Adipocyte (in vitro differentiated cells): ENCODE results near the gene SSC5D.
A peak's percentile ranks its signal among the peaks of the same experiment; 100 is the strongest.

Experiments used
- DNase-seq: peaks from one replicate; pipeline ENCODE4 v3.0.0-alpha.2; 2015; ENCODE audit warnings: low read depth
- H3K27me3 ChIP-seq: replicated peaks from 2 replicates; pipeline ENCODE4 v1.7.0; 2013; ENCODE audit warnings: mild to moderate bottlenecking, low read length, moderate library complexity; ENCODE audit not compliant: control insufficient read depth, insufficient read depth
- H3K36me3 ChIP-seq: 2 replicates; pipeline ENCODE4 v1.7.0; 2013; ENCODE audit warnings: low read length, mild to moderate bottlenecking, moderate library complexity; ENCODE audit not compliant: control insufficient read depth, insufficient read depth, severe bottlenecking
- H3K4me1 ChIP-seq: 2 replicates; pipeline ENCODE4 v1.7.0; 2013; ENCODE audit warnings: mild to moderate bottlenecking, low read length, moderate library complexity; ENCODE audit not compliant: control insufficient read depth, insufficient read depth
- H3K4me3 ChIP-seq: 2 replicates; pipeline ENCODE4 v1.7.0; 2013; ENCODE audit warnings: mild to moderate bottlenecking, low read length, moderate library complexity
- H3K9ac ChIP-seq: 2 replicates; pipeline ENCODE4 v1.7.0; 2013; ENCODE audit warnings: mild to moderate bottlenecking, low read length, moderate library complexity
- H3K9me3 ChIP-seq: 2 replicates; pipeline ENCODE4 v1.7.0; 2013; ENCODE audit warnings: mild to moderate bottlenecking, low read length, moderate library complexity; ENCODE audit not compliant: control insufficient read depth

SSC5D gene

DNA sequence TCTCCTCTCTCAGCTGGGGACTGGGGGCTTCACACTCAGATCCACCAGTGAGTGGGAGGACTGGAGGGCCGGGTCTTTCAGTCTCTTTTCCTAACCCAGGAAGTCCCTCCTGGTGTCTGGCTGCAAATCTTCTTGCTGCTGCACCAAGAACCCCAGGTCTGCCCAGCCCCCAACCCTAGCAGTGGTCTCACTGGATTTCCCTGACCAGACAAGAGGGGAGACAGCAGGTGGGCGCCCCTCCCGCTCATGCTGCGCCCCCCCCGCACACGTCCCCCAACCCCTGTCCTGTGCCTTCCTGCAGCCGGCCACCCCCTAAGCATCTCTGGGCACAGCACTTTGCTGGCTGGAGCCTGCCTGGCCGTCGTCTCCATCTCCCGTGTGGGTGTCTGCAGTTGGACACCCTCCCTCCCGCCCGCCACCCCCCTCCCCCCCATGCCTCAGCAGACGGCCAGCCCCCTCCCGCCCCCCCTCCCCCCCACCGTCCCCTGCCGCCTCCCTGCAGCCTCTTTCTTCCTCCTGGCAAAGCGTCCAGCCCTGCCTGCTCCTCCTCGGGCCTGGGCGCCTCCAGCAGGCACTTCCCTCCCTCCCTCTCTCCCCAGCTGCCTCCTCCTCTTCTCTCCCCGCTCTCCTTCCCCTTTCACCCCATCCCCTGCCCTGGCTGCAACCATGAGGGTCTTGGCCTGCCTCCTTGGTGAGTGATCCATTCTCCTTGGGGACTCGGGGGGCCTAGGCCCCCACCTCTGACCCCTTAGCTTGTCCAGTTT, at the start of gene SSC5D:
Gene SSC5D, plus strand, starts transcription at position 513 of the 764 bp plus-strand sequence. Its CDS starts 154 bp downstream, at position 667.
- Histone ChIP-seq H3K4me3 (peak within 1 kb of the TSS; percentile 66), H3K9me3 (no peaks in the 10 kb centered on the region), H3K27me3 (no peaks in the 10 kb centered on the region), H3K4me1 (peaks cover 62% of the 10 kb centered on the region), H3K36me3 (no peaks in the 10 kb centered on the region), H3K9ac (peak within 1 kb of the TSS; percentile 86)
- DNase-seq, result peak; percentile 30

DNA sequence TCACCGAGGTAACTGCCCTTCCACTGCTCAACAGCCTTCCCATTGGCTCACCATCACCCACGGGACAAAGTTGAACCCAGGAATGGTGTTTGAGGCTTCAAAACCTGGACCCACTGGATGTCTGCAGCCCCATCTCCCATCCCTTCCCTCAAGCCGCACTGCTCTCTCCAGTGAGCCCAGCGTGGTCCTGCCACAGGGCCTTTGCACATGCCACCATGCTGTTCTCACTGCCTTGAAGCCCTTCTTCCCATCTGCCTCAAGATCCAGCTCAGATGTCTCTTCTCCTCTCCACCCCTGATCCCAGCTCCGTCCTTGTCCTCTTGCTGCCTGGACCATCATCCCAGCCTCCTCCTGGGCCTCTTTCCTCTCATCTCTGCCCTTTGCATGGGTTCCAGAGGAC, 49.2 kb upstream of the SSC5D start:
- no peaks in the 10 kb centered on the region for H3K9me3 ChIP-seq
- H3K36me3 ChIP-seq, result no peaks in the 10 kb centered on the region
- no peaks in the 10 kb centered on the region for H3K4me1 ChIP-seq
- H3K27me3 ChIP-seq, result peaks cover 63% of the 10 kb centered on the region
- no peak overlapping the region for H3K4me3 ChIP-seq
- no peak for DNase-seq
- no peak overlapping the region for H3K9ac ChIP-seq

DNA sequence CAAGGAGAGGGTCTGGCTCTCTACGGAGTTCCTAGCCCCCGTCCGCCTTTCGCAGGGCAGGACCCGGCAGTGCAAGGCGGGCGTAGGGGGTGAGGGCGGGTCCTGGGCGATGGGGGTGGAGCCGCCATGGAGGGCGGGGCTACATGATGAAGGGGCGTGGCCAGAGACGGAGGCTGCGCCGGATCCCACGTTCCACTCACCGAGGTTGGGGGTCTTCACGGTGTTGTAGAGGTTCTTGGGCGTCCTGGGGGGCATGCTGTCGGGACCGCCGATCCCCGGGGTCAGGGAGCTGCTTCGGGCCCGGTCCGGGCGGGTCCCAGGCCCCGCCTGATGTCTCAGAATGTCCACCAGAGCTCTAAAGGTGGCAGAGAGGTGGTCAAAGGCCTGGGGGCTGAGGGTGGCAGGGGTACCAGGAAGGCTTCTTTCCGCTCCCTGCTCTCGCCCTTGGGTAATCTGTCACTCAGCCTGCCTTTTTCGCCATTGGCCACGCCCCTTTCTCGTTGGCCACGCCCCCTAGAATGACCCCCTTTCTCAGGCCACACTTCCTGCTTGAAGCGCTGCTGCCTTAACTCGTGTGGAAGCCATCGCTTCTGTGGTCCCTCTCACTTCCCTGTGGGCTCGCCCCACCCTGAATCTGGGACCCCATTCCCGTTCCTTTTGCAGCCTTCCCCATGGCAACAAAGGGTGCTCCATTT, 47.7 kb upstream of the SSC5D start:
- no peak overlapping the region for H3K4me3 ChIP-seq
- no peaks in the 10 kb centered on the region for H3K4me1 ChIP-seq
- no peak for DNase-seq
- no peak overlapping the region for H3K9ac ChIP-seq
- H3K36me3 ChIP-seq, result no peaks in the 10 kb centered on the region
- peaks cover 66% of the 10 kb centered on the region for H3K27me3 ChIP-seq
- no peaks in the 10 kb centered on the region for H3K9me3 ChIP-seq

DNA sequence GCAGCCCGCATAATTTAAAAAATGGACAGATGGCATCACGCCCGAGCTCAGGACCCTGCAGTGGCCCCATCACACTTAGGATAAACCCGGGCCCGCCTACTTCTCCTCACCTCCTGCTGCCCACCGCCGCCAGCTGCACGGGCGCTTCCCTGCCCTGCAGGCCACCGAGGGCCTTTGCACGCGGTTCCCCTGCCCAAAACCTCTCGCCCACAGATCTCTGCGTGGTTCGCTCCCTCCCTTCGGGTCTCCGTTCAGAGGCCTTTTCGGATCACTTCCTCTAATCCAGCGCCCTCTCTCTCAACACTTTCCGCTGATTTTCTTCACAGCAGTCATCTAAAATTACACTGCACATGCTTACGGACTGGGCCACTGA, 46.9 kb upstream of the SSC5D start:
- no peak overlapping the region for H3K9ac ChIP-seq
- no peaks in the 10 kb centered on the region for H3K4me1 ChIP-seq
- no peak for DNase-seq
- no peak overlapping the region for H3K4me3 ChIP-seq
- peaks cover 69% of the 10 kb centered on the region for H3K27me3 ChIP-seq
- H3K36me3 ChIP-seq, result no peaks in the 10 kb centered on the region
- no peaks in the 10 kb centered on the region for H3K9me3 ChIP-seq

DNA sequence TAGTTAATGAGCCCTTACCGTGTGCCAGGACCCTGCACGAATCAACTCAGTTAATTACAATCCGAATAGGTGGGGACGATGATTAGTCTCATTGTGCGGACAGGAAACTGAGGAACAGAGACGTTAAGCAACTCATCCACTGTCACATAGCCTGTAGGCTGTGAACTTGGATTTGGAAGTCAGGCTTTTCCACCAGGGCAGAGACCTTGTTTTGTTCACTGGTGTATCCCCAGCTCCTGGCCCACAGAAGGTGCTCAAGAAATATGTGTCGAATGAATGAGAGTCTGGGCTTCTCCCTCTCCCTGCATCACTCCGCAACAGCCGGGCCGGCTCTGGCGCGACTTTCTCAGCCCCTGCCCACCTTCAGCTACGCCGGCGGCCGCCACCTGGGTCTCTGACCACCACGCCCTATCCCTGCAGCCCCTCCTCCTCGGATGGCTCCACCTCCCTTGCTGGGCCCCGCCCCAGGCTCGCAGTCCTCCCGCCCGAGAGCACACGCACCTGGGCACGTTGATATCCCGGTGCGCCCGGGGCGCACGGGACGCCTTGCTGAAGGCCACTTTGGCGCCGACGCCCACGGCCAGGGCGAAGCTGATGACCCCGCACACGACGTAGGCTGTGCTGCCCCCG, 46.4 kb upstream of the SSC5D start:
- H3K27me3 ChIP-seq, result peaks cover 70% of the 10 kb centered on the region
- H3K36me3 ChIP-seq, result no peaks in the 10 kb centered on the region
- no peak for DNase-seq
- H3K9ac ChIP-seq, result no peak overlapping the region
- H3K4me1 ChIP-seq, result no peaks in the 10 kb centered on the region
- no peaks in the 10 kb centered on the region for H3K9me3 ChIP-seq
- H3K4me3 ChIP-seq, result no peak overlapping the region

DNA sequence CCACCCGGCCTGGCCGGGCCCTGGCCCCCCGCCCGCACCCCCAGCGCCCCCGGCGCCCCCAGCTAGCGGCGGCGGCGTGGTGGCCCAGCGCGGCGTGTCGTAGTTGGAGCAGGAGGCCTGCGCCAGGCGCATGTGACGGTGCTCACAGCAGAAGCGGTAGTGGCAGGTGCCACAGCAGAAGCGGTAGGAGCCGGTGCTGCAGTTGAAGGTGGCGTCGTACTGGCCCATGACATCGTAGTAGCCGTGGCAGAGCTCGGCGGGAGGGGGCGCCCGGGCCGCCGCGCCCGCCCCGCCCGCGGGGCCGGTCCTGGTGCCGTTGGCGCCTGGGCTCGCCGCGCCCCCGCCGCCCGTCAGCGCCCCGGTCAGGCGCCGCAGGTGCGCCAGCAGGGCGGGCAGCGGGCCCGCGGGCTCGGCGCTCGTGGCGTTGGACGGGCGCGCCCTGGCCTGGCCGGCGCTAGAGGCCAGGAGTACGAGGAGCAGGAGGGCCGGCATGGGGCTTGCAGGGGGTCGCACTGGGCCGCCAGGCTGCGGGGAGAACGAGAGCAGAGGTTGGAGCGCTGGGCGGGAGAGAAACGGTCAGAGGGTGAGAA, 45.8 kb upstream of the SSC5D start:
- DNase-seq, result no peak
- H3K4me1 ChIP-seq, result no peaks in the 10 kb centered on the region
- H3K36me3 ChIP-seq, result no peaks in the 10 kb centered on the region
- H3K4me3 ChIP-seq, result no peak overlapping the region
- H3K9me3 ChIP-seq, result no peaks in the 10 kb centered on the region
- peaks cover 71% of the 10 kb centered on the region for H3K27me3 ChIP-seq
- no peak overlapping the region for H3K9ac ChIP-seq

DNA sequence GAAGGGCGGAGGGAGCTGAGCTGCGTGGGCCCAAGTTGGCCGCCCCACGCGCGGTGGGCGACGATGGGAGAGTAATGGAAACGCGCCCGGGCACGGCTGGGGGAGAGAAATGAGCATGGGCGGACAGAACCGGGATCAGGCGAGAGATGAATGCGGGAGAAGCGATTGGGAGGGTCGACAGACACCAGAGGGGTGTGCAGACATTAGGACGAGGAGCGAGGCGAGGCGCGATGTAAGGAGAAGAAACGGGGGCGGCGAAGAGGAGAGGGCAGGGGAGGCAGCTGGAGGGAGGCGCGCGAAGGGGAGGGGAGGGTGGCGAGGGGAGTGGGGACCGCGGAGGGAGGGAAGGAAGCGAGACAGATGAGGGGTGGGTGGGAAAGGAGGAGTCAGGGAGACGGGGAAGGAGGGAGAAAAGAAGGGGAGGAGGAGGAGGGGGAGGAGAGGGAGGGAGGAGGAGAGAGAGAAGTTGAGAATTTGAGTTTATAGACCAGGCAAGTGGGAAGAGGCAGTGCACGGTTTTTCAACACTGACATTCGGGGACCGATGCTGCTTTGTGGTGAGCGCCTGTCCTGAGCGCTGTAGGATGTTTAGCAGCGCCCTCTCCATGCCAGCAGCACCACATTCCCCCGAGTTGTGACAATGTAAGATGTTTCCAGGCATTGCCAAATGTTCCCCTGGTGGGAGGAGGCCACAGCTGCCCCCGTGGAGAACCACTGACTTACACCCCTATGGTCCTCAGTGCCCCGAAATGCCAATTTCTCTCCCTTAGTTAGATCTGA, 45.0 kb upstream of the SSC5D start, which contains the start of gene SHISA7:
Gene SHISA7, minus strand, starts transcription at position 256 of the 779 bp plus-strand sequence. CDS start 437 bp downstream, outside the sequence.
- Histone ChIP-seq H3K9ac (no peak within 1 kb of the TSS), H3K9me3 (no peaks in the 10 kb centered on the region), H3K4me3 (no peak within 1 kb of the TSS), H3K4me1 (no peaks in the 10 kb centered on the region), H3K27me3 (peaks cover 69% of the 10 kb centered on the region), H3K36me3 (no peaks in the 10 kb centered on the region)
- DNase-seq, result no peak

DNA sequence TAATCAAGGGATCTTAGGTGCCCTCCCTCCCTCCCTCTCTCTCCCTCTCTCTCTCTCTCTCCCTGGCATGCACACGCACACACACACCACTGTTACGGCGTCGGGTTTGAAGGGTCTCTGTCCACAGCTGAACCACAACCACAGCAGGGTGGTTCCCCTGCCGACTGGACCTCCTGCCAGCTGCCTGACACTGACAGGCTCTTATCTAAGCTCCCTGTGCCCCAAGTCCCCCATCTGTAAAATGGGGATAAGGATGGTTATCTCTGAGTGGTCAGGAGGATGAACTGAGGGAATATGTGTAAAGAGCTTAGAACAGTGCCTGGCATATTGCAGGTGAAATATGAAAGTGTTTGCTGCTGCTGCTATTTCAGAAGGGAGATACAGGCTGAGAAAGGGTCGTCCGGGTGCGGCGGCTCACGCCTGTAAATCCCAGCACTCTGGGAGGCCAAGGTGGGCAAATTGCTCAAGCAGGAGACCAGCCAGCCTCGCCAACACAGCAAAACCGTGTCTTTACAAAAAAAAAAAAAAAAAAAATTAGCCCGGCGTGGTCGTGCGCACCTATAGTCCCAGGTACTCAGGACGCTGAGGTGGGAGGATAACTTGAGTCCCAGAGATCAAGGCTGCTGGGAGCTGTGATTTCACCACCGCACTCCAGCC, 44.3 kb upstream of the SSC5D start:
- Histone ChIP-seq H3K4me1 (no peaks in the 10 kb centered on the region), H3K27me3 (peaks cover 62% of the 10 kb centered on the region), H3K4me3 (no peak overlapping the region), H3K36me3 (no peaks in the 10 kb centered on the region), H3K9me3 (no peaks in the 10 kb centered on the region), H3K9ac (no peak overlapping the region)
- DNase-seq, result no peak

DNA sequence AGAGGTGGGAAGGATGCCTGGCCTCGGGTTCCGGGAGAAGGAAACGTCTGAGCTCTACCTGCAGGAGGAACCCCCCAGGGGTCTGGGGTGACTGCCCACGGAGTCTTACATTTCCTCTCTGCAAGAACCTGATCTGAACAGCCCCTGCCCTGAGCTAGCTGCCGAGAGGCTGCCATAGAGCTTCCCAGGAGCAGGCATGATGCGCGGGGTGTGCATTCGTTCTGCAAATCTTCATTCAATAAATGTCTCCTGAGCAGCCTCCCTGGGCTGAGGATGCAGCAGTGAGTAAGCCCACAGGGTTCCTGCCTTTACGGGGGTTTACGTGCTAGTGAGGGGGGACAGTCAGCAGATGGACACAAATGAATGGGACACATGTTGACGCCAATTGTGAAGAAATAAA, 43.6 kb upstream of the SSC5D start:
- H3K9ac ChIP-seq, result no peak overlapping the region
- no peak for DNase-seq

DNA sequence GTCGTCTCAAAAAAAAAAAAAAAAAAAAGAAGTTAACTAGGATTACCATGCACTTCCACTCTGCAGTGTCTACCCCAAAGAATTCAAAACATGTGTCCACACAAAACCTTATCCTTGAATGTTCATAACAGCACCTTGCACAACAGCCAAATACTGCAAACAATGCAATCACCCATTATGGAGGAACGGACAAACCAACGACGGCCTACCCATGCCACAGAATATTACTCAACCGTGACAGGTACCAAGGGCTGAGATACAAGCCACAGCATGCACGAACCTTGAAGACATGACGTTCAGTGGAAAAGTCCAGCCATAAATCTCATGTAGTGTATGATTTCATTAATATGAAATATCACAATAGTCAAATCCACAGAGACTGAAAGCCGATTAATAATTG, 42.2 kb upstream of the SSC5D start:
- no peak overlapping the region for H3K4me3 ChIP-seq
- H3K36me3 ChIP-seq, result no peaks in the 10 kb centered on the region
- H3K4me1 ChIP-seq, result no peaks in the 10 kb centered on the region
- no peaks in the 10 kb centered on the region for H3K9me3 ChIP-seq
- peaks cover 56% of the 10 kb centered on the region for H3K27me3 ChIP-seq
- no peak overlapping the region for H3K9ac ChIP-seq
- DNase-seq, result no peak

More for the DNA sequence above, 43.6 kb upstream of the SSC5D start:
- Histone ChIP-seq H3K4me3 (no peak overlapping the region), H3K4me1 (no peaks in the 10 kb centered on the region), H3K9me3 (no peaks in the 10 kb centered on the region), H3K36me3 (no peaks in the 10 kb centered on the region), H3K27me3 (peaks cover 62% of the 10 kb centered on the region)
